CD8-positive, alpha-beta memory T cell (primary cell): ENCODE results near the gene ELMO1. TPM values are rescaled to one million over a fixed set of nuclear protein-coding genes. Genes with fewer than 3 reads are reported as not detected.
"Not testable (repeated sequence)": the region's sequence is repeated elsewhere in the genome, so short reads cannot be mapped to it uniquely, and the experiment has no call there.

Source experiments
- CTCF ChIA-PET: fragments of 350-600 bp; sonication (Branson Sonifier 250); formaldehyde crosslinking; loops from one replicate; lab custom pipeline; 2021; ENCODE audit warnings: antibody characterized with exemption; lab: Charles Lee
- POLR2A ChIA-PET: fragments of 350-600 bp; sonication (Branson Sonifier 250); formaldehyde crosslinking; loops from one replicate; lab custom pipeline; 2021; ENCODE audit warnings: antibody characterized with exemption; lab: Charles Lee
- DNase-seq, 5 donors: peaks; one replicate each; pipeline versions ENCODE4 v3.0.0 to v3.0.0-alpha.2; 2020 to 2022; ENCODE audit warnings: mixed read lengths in 1 of 5
- H3K27ac ChIP-seq: one replicate; pipeline ENCODE4 v1.7.0; 2013; ENCODE audit warnings: low read depth, mild to moderate bottlenecking, low read length, moderate library complexity
- H3K27me3 ChIP-seq: 2 replicates; pipeline ENCODE4 v1.7.0; 2013; ENCODE audit warnings: low read length, mild to moderate bottlenecking; ENCODE audit not compliant: insufficient read depth, poor library complexity, severe bottlenecking
- H3K36me3 ChIP-seq: 2 replicates; pipeline ENCODE4 v1.7.0; 2013; ENCODE audit warnings: mild to moderate bottlenecking, low read length, moderate library complexity; ENCODE audit not compliant: insufficient read depth
- H3K4me1 ChIP-seq: 2 replicates; pipeline ENCODE4 v1.7.0; 2013; ENCODE audit warnings: mild to moderate bottlenecking, low read length, moderate library complexity; ENCODE audit not compliant: insufficient read depth
- H3K4me3 ChIP-seq: 2 replicates; pipeline ENCODE4 v1.7.0; 2013; ENCODE audit warnings: mild to moderate bottlenecking, low read length
- H3K9me3 ChIP-seq: 2 replicates; pipeline ENCODE4 v1.7.0; 2013; ENCODE audit warnings: mild to moderate bottlenecking, low read length
- H3K27ac Mint-ChIP-seq, 8 donors: one replicate each; pipeline ENCODE4 v1.8.0; 2020 to 2021; ENCODE audit warnings: mixed read lengths in 8 of 8, mild to moderate bottlenecking in 6 of 8, inconsistent platforms in 3 of 8, moderate library complexity in 3 of 8
- H3K27me3 Mint-ChIP-seq, 2 donors: one replicate each; pipeline ENCODE4 v1.8.0; 2020 to 2021; ENCODE audit warnings: mixed read lengths in 2 of 2, mild to moderate bottlenecking in 1 of 2, moderate library complexity in 1 of 2
- H3K36me3 Mint-ChIP-seq, 3 donors: one replicate each; pipeline ENCODE4 v1.8.0; 2020 to 2021; ENCODE audit warnings: mixed read lengths in 3 of 3, inconsistent platforms in 1 of 3, mild to moderate bottlenecking in 1 of 3
- H3K4me1 Mint-ChIP-seq, 3 donors: one replicate each; pipeline ENCODE4 v1.8.0; 2020 to 2021; ENCODE audit warnings: mixed read lengths in 3 of 3, inconsistent platforms in 1 of 3, mild to moderate bottlenecking in 1 of 3
- H3K4me3 Mint-ChIP-seq, 7 donors: one replicate each; pipeline ENCODE4 v1.8.0; 2020 to 2021; ENCODE audit warnings: mixed read lengths in 7 of 7, mild to moderate bottlenecking in 6 of 7, moderate library complexity in 4 of 7, inconsistent platforms in 2 of 7
- H3K9me3 Mint-ChIP-seq, 5 donors: one replicate each; pipeline ENCODE4 v1.8.0; 2020 to 2022; ENCODE audit warnings: mixed read lengths in 5 of 5, mild to moderate bottlenecking in 3 of 5, moderate library complexity in 2 of 5, inconsistent platforms in 1 of 5
- polyA plus RNA-seq: library from polyadenylated mRNA; unstranded; fragments of 300-500 nt; fragmentation: Illumina TruSeq; gene quantifications from one replicate; pipeline ENCODE4 v1.2.3, GENCODE V29; 2021
- total RNA-seq, 2 experiments: library from RNA; stranded (reverse); gene quantifications; one replicate each; pipeline ENCODE4 v1.2.3, GENCODE V29; 2021

ELMO1 gene
- total and polyA plus RNA-seq, 3 experiments from 2014 or later: 65.6 to 74.4 (median 66.2) TPM

GRCh38 chr7:36982766-36983165 is 465.9 kb downstream of the ELMO1 start:
- Mint-ChIP-seq H3K27me3 (no peaks in the 10 kb centered on the region), H3K9me3 (no peaks in the 10 kb centered on the region), H3K36me3 (peaks cover 3 to 9% (median 7%) of the 10 kb centered on the region in 3 donors), H3K4me1 (peaks cover 27 to 44% (median 41%) of the 10 kb centered on the region in 3 donors), H3K27ac (peak overlapping the region in 2 of 8 donors; percentile 26 to 44), H3K4me3 (no peak overlapping the region)
- no peak overlapping the region for H3K4me3 ChIP-seq
- DNase-seq: no peak
- no peaks in the 10 kb centered on the region for H3K9me3 ChIP-seq
- ChIA-PET CTCF (no interaction called here), POLR2A (no interaction called here)
- no peaks in the 10 kb centered on the region for H3K4me1 ChIP-seq
- H3K27me3 ChIP-seq: no peaks in the 10 kb centered on the region
- no peak overlapping the region for H3K27ac ChIP-seq
- no peaks in the 10 kb centered on the region for H3K36me3 ChIP-seq

- ChIA-PET CTCF (interaction anchor here (2.3 kb wide), 1 partner anchor 9 kb away, joined by 9 read pairs; no protein-coding TSS in a partner anchor), POLR2A (no interaction called here)
- Histone ChIP-seq H3K9me3 (no peaks in the 10 kb centered on the region), H3K4me1 (no peaks in the 10 kb centered on the region), H3K27me3 (no peaks in the 10 kb centered on the region), H3K4me3 (no peak overlapping the region), H3K36me3 (no peaks in the 10 kb centered on the region), H3K27ac (no peak overlapping the region)
- H3K36me3 Mint-ChIP-seq: peaks cover 10 to 22% (median 13%) of the 10 kb centered on the region in 3 donors
- H3K4me1 Mint-ChIP-seq: peaks cover 22 to 40% (median 38%) of the 10 kb centered on the region in 3 donors
- H3K9me3 Mint-ChIP-seq: no peaks in the 10 kb centered on the region
- no peak overlapping the region for H3K4me3 Mint-ChIP-seq
- H3K27me3 Mint-ChIP-seq: no peaks in the 10 kb centered on the region
- H3K27ac Mint-ChIP-seq: peak overlapping the region in 2 of 8 donors; percentile 26 to 38
- DNase-seq: no peak
Observed at GRCh38 chr7:36979810-36980248, 468.8 kb downstream of the ELMO1 start.

GRCh38 chr7:36978461-36978860 is 470.2 kb downstream of the ELMO1 start:
- Mint-ChIP-seq H3K27me3 (no peaks in the 10 kb centered on the region), H3K4me1 (peaks cover 20 to 33% (median 31%) of the 10 kb centered on the region in 3 donors), H3K27ac (peak overlapping the region in 6 of 8 donors; percentile 0 to 78 (median 46)), H3K36me3 (peaks cover 14 to 30% (median 18%) of the 10 kb centered on the region in 3 donors), H3K9me3 (no peaks in the 10 kb centered on the region), H3K4me3 (no peak overlapping the region)
- no peaks in the 10 kb centered on the region for H3K9me3 ChIP-seq
- POLR2A ChIA-PET: no interaction called here
- no peak for DNase-seq
- no peaks in the 10 kb centered on the region for H3K36me3 ChIP-seq
- H3K4me3 ChIP-seq: no peak overlapping the region
- H3K4me1 ChIP-seq: no peaks in the 10 kb centered on the region
- CTCF ChIA-PET: no interaction called here
- no peak overlapping the region for H3K27ac ChIP-seq
- no peaks in the 10 kb centered on the region for H3K27me3 ChIP-seq

GRCh38 chr7:36977878-36978277 is 470.8 kb downstream of the ELMO1 start:
- H3K4me3 ChIP-seq: no peak overlapping the region
- no peak for DNase-seq
- Mint-ChIP-seq H3K36me3 (peaks cover 14 to 31% (median 18%) of the 10 kb centered on the region in 3 donors), H3K4me3 (no peak overlapping the region), H3K27me3 (no peaks in the 10 kb centered on the region), H3K9me3 (no peaks in the 10 kb centered on the region), H3K27ac (peak overlapping the region in 4 of 8 donors; percentile 14 to 78 (median 56)), H3K4me1 (peaks cover 17 to 31% (median 29%) of the 10 kb centered on the region in 3 donors)
- H3K9me3 ChIP-seq: no peaks in the 10 kb centered on the region
- H3K27me3 ChIP-seq: no peaks in the 10 kb centered on the region
- CTCF ChIA-PET: no interaction called here
- H3K4me1 ChIP-seq: no peaks in the 10 kb centered on the region
- no peaks in the 10 kb centered on the region for H3K36me3 ChIP-seq
- POLR2A ChIA-PET: no interaction called here
- no peak overlapping the region for H3K27ac ChIP-seq

GRCh38 chr7:36973534-36973933 is 475.1 kb downstream of the ELMO1 start:
- CTCF ChIA-PET: not testable (repeated sequence)

GRCh38 chr7:36972140-36972518 is 476.5 kb downstream of the ELMO1 start:
- Mint-ChIP-seq H3K4me3 (no peak overlapping the region), H3K27me3 (no peaks in the 10 kb centered on the region), H3K4me1 (peaks cover 39 to 56% (median 54%) of the 10 kb centered on the region in 3 donors), H3K36me3 (peaks cover 16 to 23% (median 18%) of the 10 kb centered on the region in 3 donors), H3K9me3 (peaks cover 0 to 3% (median 0%) of the 10 kb centered on the region in 5 donors), H3K27ac (peak overlapping the region in 5 of 8 donors; percentile 2 to 76 (median 60))
- DNase-seq: no peak
- no peaks in the 10 kb centered on the region for H3K27me3 ChIP-seq
- ChIA-PET CTCF (interaction anchor here (1.5 to 2.6 kb wide), 2 partner anchors 8 to 17 kb away, joined by 4 to 9 read pairs; no protein-coding TSS in a partner anchor), POLR2A (no interaction called here)
- no peaks in the 10 kb centered on the region for H3K36me3 ChIP-seq
- H3K9me3 ChIP-seq: no peaks in the 10 kb centered on the region
- H3K4me1 ChIP-seq: peaks cover 15% of the 10 kb centered on the region
- no peak overlapping the region for H3K27ac ChIP-seq
- H3K4me3 ChIP-seq: no peak overlapping the region

More at GRCh38 chr7:36973534-36973933, 475.1 kb downstream of the ELMO1 start:
- H3K9me3 Mint-ChIP-seq, H3K36me3 ChIP-seq, H3K4me3 ChIP-seq, H3K4me3 Mint-ChIP-seq, H3K27ac ChIP-seq, H3K27me3 Mint-ChIP-seq, H3K9me3 ChIP-seq, H3K27ac Mint-ChIP-seq, POLR2A ChIA-PET, DNase-seq, H3K27me3 ChIP-seq: not testable (repeated sequence)
- Mint-ChIP-seq H3K4me1 (peaks cover 37 to 62% (median 59%) of the 10 kb centered on the region in 3 donors), H3K36me3 (peaks cover 18 to 29% (median 18%) of the 10 kb centered on the region in 3 donors)
- H3K4me1 ChIP-seq: peaks cover 15% of the 10 kb centered on the region

- no peak for DNase-seq
Observed at GRCh38 chr7:36971515-36972139, 477.0 kb downstream of the ELMO1 start.

More at GRCh38 chr7:36971515-36972139, 477.0 kb downstream of the ELMO1 start:
- ChIA-PET POLR2A (no interaction called here), CTCF (interaction anchor here (1.2 to 2.6 kb wide), 5 partner anchors 8 to 249 kb away, joined by 3 to 9 read pairs (median 4); no protein-coding TSS in a partner anchor)
- no peaks in the 10 kb centered on the region for H3K9me3 ChIP-seq
- Mint-ChIP-seq H3K4me3 (peak overlapping the region in 2 of 7 donors; percentile 12 to 17), H3K4me1 (peaks cover 34 to 51% (median 51%) of the 10 kb centered on the region in 3 donors), H3K9me3 (peaks cover 0 to 5% (median 0%) of the 10 kb centered on the region in 5 donors), H3K36me3 (peaks cover 15 to 21% (median 21%) of the 10 kb centered on the region in 3 donors), H3K27me3 (no peaks in the 10 kb centered on the region), H3K27ac (peak overlapping the region in 7 of 8 donors; percentile 9 to 87 (median 75))
- no peaks in the 10 kb centered on the region for H3K27me3 ChIP-seq
- peaks cover 15% of the 10 kb centered on the region for H3K4me1 ChIP-seq
- H3K27ac ChIP-seq: no peak overlapping the region
- no peaks in the 10 kb centered on the region for H3K36me3 ChIP-seq
- H3K4me3 ChIP-seq: no peak overlapping the region
